HepG2 (cell line): ENCODE data around the gene RAPGEF2.

Experiments used
- RFX1 ChIP-seq: fragments of 450-650 bp; IDR thresholded peaks from 2 replicates; pipeline ENCODE4 v1.6.1; 2017
- TF ChIP-seq, protein P1 (sequence below): sonication (generic); formaldehyde crosslinking; IDR thresholded peaks from 2 replicates; pipeline ENCODE4 v1.5.0; 2020; ENCODE audit warnings: mild to moderate bottlenecking, missing genetic modification reagents, moderate library complexity
- TF ChIP-seq, protein P2 (sequence below): conservative IDR thresholded peaks from 2 replicates; pipeline ENCODE4 v1.6.1; 2018; ENCODE audit warnings: missing genetic modification reagents

DNA sequence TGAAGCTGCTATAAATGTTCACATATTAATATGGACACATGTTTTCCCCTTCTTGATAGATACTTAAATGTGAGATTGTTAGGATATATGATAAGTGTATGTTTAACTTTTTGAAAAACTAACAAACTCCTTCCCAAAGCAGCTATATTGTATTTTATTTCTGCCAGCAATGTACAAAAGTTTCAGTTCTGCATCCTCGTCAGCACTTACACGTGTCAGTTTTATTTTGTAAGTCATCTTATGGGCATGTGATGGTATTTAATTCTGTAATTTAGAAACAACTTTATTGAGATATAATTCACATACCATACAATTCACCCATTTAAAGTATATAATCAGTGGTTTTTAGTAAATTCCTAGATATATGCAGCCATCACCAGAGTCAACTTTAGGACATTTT is 31.6 kb downstream of the RAPGEF2 start:
- no peak for TF ChIP-seq RFX1
- TF ChIP-seq, protein P1, sequence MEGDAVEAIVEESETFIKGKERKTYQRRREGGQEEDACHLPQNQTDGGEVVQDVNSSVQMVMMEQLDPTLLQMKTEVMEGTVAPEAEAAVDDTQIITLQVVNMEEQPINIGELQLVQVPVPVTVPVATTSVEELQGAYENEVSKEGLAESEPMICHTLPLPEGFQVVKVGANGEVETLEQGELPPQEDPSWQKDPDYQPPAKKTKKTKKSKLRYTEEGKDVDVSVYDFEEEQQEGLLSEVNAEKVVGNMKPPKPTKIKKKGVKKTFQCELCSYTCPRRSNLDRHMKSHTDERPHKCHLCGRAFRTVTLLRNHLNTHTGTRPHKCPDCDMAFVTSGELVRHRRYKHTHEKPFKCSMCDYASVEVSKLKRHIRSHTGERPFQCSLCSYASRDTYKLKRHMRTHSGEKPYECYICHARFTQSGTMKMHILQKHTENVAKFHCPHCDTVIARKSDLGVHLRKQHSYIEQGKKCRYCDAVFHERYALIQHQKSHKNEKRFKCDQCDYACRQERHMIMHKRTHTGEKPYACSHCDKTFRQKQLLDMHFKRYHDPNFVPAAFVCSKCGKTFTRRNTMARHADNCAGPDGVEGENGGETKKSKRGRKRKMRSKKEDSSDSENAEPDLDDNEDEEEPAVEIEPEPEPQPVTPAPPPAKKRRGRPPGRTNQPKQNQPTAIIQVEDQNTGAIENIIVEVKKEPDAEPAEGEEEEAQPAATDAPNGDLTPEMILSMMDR (CRISPR knock-in tag): no peak
- TF ChIP-seq, protein P2, sequence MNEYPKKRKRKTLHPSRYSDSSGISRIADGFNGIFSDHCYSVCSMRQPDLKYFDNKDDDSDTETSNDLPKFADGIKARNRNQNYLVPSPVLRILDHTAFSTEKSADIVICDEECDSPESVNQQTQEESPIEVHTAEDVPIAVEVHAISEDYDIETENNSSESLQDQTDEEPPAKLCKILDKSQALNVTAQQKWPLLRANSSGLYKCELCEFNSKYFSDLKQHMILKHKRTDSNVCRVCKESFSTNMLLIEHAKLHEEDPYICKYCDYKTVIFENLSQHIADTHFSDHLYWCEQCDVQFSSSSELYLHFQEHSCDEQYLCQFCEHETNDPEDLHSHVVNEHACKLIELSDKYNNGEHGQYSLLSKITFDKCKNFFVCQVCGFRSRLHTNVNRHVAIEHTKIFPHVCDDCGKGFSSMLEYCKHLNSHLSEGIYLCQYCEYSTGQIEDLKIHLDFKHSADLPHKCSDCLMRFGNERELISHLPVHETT (CRISPR knock-in tag): no peak
